Measurements from ENCODE around the gene EIF3F.
"Not testable (repeated sequence)": the region's sequence is repeated elsewhere in the genome, so short reads cannot be mapped to it uniquely, and the experiment has no call there.

The EIF3F gene

GRCh38 chr11:7986768-7987559 is at the start of gene EIF3F:
Gene EIF3F (plus strand): TSS chr11:7987337. CDS start chr11:7987353, 16 bp downstream.
- peak; percentile 70 for DNase-seq (ENCODE audit: low read depth)

GRCh38 chr11:7941146-7941545 is 46.0 kb upstream of the EIF3F start:
- DNase-seq (ENCODE audit: low read depth), result no peak

- DNase-seq (ENCODE audit: low read depth), result no peak
These were observed 45.5 kb upstream of the EIF3F start, which contains the start of gene OR10A3 for GRCh38 chr11:7941608-7942007. Gene OR10A3 (minus strand): TSS chr11:7941708. CDS start chr11:7939520, 2,188 bp downstream.

- no peak for DNase-seq (ENCODE audit: low read depth)
These were observed 43.0 kb upstream of the EIF3F start for GRCh38 chr11:7944123-7944522.

GRCh38 chr11:7949934-7950333 is 37.2 kb upstream of the EIF3F start:
- DNase-seq (ENCODE audit: low read depth), result no peak

- DNase-seq (ENCODE audit: low read depth), result no peak
These were observed 31.9 kb upstream of the EIF3F start for GRCh38 chr11:7955191-7955590.

- no peak for DNase-seq (ENCODE audit: low read depth)
These were observed 22.9 kb upstream of the EIF3F start for GRCh38 chr11:7964261-7964660.

GRCh38 chr11:7964873-7965272 is 22.3 kb upstream of the EIF3F start:
- no peak for DNase-seq (ENCODE audit: low read depth)

GRCh38 chr11:7965386-7965785 is 21.8 kb upstream of the EIF3F start, which contains the start of gene NLRP10:
Gene NLRP10 (minus strand): TSS chr11:7965447. CDS start chr11:7963495, 1,952 bp downstream.
- no peak for DNase-seq (ENCODE audit: low read depth)

- DNase-seq (ENCODE audit: low read depth), result no peak
These were observed 20.0 kb upstream of the EIF3F start for GRCh38 chr11:7967097-7967496.

GRCh38 chr11:7967826-7968225 is 19.3 kb upstream of the EIF3F start:
- DNase-seq (ENCODE audit: low read depth), result no peak

GRCh38 chr11:7968686-7969085 is 18.5 kb upstream of the EIF3F start:
- no peak for DNase-seq (ENCODE audit: low read depth)

- DNase-seq (ENCODE audit: low read depth), result no peak
These were observed 17.1 kb upstream of the EIF3F start for GRCh38 chr11:7969756-7970646.

- DNase-seq (ENCODE audit: low read depth), result no peak
These were observed 15.3 kb upstream of the EIF3F start for GRCh38 chr11:7971846-7972245.

- no peak for DNase-seq (ENCODE audit: low read depth)
These were observed 14.1 kb upstream of the EIF3F start for GRCh38 chr11:7973011-7973410.

GRCh38 chr11:7974668-7975067 is 12.5 kb upstream of the EIF3F start:
- no peak for DNase-seq (ENCODE audit: low read depth)

GRCh38 chr11:7977232-7977917 is 9.8 kb upstream of the EIF3F start:
- DNase-seq (ENCODE audit: low read depth), result no peak

- no peak for DNase-seq (ENCODE audit: low read depth)
These were observed 5.4 kb upstream of the EIF3F start for GRCh38 chr11:7981619-7982157.

GRCh38 chr11:7982582-7983119 is 4.5 kb upstream of the EIF3F start:
- no peak for DNase-seq (ENCODE audit: low read depth)

- DNase-seq (ENCODE audit: low read depth), result no peak
These were observed 3.1 kb upstream of the EIF3F start for GRCh38 chr11:7983832-7984590.

GRCh38 chr11:7987560-7987883 is 385 bp downstream of the EIF3F start:
- DNase-seq (ENCODE audit: low read depth), result not testable (repeated sequence)
